HL-60 (cell line): ENCODE data around the gene SLC2A4RG.

ENCODE experiments used
- DNase-seq, 2 experiments: peaks; one replicate each; pipeline ENCODE4 v3.0.0-alpha.2; 2010 to 2020; ENCODE audit warnings: low read depth in 1 of 2, low spot score in 1 of 2
- H3K27ac ChIP-seq: fragments of 250-450 bp; sonication (Bioruptor Pico); replicated peaks from 2 replicates; pipeline ENCODE4 v1.5.1; 2020; ENCODE audit warnings: mild to moderate bottlenecking, moderate library complexity
- H3K27me3 ChIP-seq: fragments of 250-450 bp; sonication (Bioruptor Pico); 2 replicates; pipeline ENCODE4 v1.5.1; 2021; ENCODE audit warnings: mild to moderate bottlenecking, moderate library complexity; ENCODE audit not compliant: insufficient read depth, poor library complexity, severe bottlenecking
- H3K4me3 ChIP-seq: replicated peaks from 2 replicates; pipeline ENCODE4 v1.5.1; 2011; ENCODE audit warnings: mild to moderate bottlenecking, control low read depth, low read length; ENCODE audit not compliant: insufficient read depth
- CTCF ChIP-seq: IDR thresholded peaks from one replicate; pipeline ENCODE4 v1.5.1; 2011; ENCODE audit warnings: low read length, control low read depth, inconsistent platforms; ENCODE audit not compliant: insufficient read depth
- GABPA ChIP-seq: IDR thresholded peaks from 2 replicates; pipeline ENCODE4 v1.6.1; 2012; ENCODE audit warnings: low read depth
- POLR2AphosphoS5 ChIP-seq: IDR thresholded peaks from 2 replicates; pipeline ENCODE4 v1.6.1; 2012; ENCODE audit warnings: low read depth
- SPI1 ChIP-seq: IDR thresholded peaks from 2 replicates; pipeline ENCODE4 v1.6.1; 2012; ENCODE audit warnings: low read depth, mild to moderate bottlenecking, borderline replicate concordance
- TF ChIP-seq, protein P1 (sequence below): IDR thresholded peaks from 2 replicates; pipeline ENCODE4 v1.6.1; 2012; ENCODE audit warnings: low read depth; ENCODE audit not compliant: insufficient replicate concordance

The SLC2A4RG gene

DNA sequence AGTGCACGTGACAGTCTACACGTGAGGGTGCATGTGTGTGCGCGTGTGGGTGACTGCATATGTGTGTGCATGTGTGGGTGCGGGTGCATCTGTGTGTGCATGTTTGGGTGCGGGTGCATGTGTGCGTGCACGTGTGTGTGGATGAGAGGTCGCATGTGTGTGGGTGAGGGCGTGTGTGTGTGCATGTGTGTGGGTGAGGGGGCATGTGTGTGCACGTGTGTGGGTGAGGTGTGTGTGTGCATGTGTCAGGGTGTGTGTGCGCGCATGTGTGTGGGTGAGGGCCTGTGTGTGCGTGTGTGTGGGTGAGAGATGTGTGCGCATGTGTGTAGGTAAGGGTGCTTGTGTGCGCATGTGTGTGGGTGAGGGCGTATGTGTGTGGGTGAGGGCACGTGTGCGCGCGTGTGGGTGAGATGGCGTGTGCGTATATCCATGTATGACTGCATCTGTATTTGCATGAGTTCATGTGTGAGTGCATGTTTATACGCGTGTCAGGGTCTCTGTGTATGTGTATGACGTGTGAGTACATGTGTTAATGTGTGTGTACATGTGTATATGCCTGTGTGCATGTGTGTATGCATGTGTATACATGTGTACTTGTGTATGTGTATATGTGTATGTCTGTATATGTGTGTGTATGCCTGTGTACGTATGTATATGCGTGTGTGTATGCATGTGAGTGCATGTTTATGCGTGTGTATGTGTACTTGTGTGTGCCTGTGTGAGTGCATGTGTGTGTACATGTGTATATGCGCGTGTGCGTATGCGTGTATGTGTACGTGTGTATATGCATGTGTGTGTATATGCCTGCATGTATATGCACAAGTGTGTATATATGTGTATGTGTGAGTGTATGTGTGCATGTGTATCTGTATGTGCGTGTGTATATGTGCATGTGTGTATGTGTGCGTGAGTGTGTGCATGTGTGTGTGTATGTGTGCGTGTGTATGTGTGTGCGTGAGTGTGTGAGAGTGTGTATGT is 7.2 kb upstream of the SLC2A4RG start:
- no peak overlapping the region for H3K4me3 ChIP-seq
- no peak for DNase-seq
- H3K27me3 ChIP-seq: no peaks in the 10 kb centered on the region
- H3K27ac ChIP-seq: no peak overlapping the region
- TF ChIP-seq, protein P1, sequence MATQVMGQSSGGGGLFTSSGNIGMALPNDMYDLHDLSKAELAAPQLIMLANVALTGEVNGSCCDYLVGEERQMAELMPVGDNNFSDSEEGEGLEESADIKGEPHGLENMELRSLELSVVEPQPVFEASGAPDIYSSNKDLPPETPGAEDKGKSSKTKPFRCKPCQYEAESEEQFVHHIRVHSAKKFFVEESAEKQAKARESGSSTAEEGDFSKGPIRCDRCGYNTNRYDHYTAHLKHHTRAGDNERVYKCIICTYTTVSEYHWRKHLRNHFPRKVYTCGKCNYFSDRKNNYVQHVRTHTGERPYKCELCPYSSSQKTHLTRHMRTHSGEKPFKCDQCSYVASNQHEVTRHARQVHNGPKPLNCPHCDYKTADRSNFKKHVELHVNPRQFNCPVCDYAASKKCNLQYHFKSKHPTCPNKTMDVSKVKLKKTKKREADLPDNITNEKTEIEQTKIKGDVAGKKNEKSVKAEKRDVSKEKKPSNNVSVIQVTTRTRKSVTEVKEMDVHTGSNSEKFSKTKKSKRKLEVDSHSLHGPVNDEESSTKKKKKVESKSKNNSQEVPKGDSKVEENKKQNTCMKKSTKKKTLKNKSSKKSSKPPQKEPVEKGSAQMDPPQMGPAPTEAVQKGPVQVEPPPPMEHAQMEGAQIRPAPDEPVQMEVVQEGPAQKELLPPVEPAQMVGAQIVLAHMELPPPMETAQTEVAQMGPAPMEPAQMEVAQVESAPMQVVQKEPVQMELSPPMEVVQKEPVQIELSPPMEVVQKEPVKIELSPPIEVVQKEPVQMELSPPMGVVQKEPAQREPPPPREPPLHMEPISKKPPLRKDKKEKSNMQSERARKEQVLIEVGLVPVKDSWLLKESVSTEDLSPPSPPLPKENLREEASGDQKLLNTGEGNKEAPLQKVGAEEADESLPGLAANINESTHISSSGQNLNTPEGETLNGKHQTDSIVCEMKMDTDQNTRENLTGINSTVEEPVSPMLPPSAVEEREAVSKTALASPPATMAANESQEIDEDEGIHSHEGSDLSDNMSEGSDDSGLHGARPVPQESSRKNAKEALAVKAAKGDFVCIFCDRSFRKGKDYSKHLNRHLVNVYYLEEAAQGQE: no peak
- TF ChIP-seq POLR2AphosphoS5 (no peak), CTCF (no peak), GABPA (no peak), SPI1 (no peak)

DNA sequence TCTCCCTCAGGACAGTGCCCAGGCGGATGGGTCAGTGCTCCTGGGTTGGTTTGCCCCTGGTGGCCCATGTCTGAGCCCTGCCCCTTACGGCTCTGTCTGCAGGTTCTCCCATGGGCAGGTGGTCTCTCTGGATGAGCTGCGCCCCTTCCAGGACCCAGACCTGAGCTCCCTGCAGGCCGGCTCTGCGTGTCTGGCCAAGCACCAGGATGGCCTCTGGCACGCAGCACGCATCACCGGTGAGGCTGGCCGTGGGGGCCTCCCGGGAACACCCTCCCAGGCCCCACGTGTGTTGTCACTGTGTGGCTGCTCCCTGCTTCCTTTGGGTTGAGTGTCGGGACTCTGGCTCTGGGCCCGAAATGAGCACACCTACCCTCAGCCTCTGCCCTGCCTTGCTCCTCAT is 6.5 kb upstream of the SLC2A4RG start:
- no peak overlapping the region for H3K4me3 ChIP-seq
- TF ChIP-seq, protein P1: no peak
- TF ChIP-seq GABPA: no peak
- no peak for TF ChIP-seq POLR2AphosphoS5
- TF ChIP-seq CTCF: no peak
- no peak for TF ChIP-seq SPI1
- no peaks in the 10 kb centered on the region for H3K27me3 ChIP-seq
- DNase-seq: no peak
- no peak overlapping the region for H3K27ac ChIP-seq

- Histone ChIP-seq H3K4me3 (no peak overlapping the region), H3K27me3 (no peaks in the 10 kb centered on the region), H3K27ac (no peak overlapping the region)
- TF ChIP-seq SPI1 (no peak), GABPA (no peak)
- no peak for DNase-seq
These were observed 5.9 kb upstream of the SLC2A4RG start for GRCh38 chr20:63733579-63734081.

GRCh38 chr20:63734111-63734945 is 5.2 kb upstream of the SLC2A4RG start:
- no peak for DNase-seq
- no peak for TF ChIP-seq POLR2AphosphoS5
- TF ChIP-seq, protein P1: no peak
- no peak for TF ChIP-seq CTCF
- TF ChIP-seq SPI1: no peak
- no peak for TF ChIP-seq GABPA
- H3K4me3 ChIP-seq: no peak overlapping the region
- no peak overlapping the region for H3K27ac ChIP-seq
- no peaks in the 10 kb centered on the region for H3K27me3 ChIP-seq
